HEK293T (cell line): ENCODE data around the gene DOCK2.
"Not testable (repeated sequence)": the region's sequence is repeated elsewhere in the genome, so short reads cannot be mapped to it uniquely, and the experiment has no call there.

Experiments
- ARNT ChIP-seq: fragments of 450-650 bp; IDR thresholded peaks from 2 replicates; pipeline ENCODE4 v1.6.1; 2017; ENCODE audit warnings: mild to moderate bottlenecking
- BHLHE40 ChIP-seq: fragments of 450-650 bp; IDR thresholded peaks from 2 replicates; pipeline ENCODE4 v1.6.1; 2016; ENCODE audit warnings: mild to moderate bottlenecking, moderate library complexity, borderline replicate concordance
- FOXA1 ChIP-seq: fragments of 450-650 bp; IDR thresholded peaks from 2 replicates; pipeline ENCODE4 v1.6.1; 2016; ENCODE audit warnings: mild to moderate bottlenecking
- FOXK2 ChIP-seq: fragments of 450-650 bp; IDR thresholded peaks from 2 replicates; pipeline ENCODE4 v1.6.1; 2016; ENCODE audit warnings: mild to moderate bottlenecking
- FOXM1 ChIP-seq: fragments of 450-650 bp; IDR thresholded peaks from 2 replicates; pipeline ENCODE4 v1.6.1; 2017; ENCODE audit warnings: mild to moderate bottlenecking, borderline replicate concordance
- HDGF ChIP-seq: fragments of 450-650 bp; IDR thresholded peaks from 2 replicates; pipeline ENCODE4 v1.6.1; 2017; ENCODE audit warnings: antibody characterized with exemption, borderline replicate concordance
- TARDBP ChIP-seq: fragments of 450-650 bp; IDR thresholded peaks from 2 replicates; pipeline ENCODE4 v1.6.1; 2016

- not testable (repeated sequence) for TF ChIP-seq BHLHE40, TARDBP, FOXK2, FOXA1, ARNT, FOXM1, HDGF
Measured at GRCh38 chr5:169834540-169834939, 197.5 kb downstream of the DOCK2 start.
